ENCODE measurements around the gene TMEM232.

- TF ChIP-seq, protein P1, sequence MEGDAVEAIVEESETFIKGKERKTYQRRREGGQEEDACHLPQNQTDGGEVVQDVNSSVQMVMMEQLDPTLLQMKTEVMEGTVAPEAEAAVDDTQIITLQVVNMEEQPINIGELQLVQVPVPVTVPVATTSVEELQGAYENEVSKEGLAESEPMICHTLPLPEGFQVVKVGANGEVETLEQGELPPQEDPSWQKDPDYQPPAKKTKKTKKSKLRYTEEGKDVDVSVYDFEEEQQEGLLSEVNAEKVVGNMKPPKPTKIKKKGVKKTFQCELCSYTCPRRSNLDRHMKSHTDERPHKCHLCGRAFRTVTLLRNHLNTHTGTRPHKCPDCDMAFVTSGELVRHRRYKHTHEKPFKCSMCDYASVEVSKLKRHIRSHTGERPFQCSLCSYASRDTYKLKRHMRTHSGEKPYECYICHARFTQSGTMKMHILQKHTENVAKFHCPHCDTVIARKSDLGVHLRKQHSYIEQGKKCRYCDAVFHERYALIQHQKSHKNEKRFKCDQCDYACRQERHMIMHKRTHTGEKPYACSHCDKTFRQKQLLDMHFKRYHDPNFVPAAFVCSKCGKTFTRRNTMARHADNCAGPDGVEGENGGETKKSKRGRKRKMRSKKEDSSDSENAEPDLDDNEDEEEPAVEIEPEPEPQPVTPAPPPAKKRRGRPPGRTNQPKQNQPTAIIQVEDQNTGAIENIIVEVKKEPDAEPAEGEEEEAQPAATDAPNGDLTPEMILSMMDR (optimal IDR thresholded peaks at IDR 0.05 in 1 of 3, IDR thresholded peaks at IDR 0.05 in 1 of 3, conservative IDR thresholded peaks at IDR 0.05 in 1 of 3; ENCODE audit: extremely low read depth in 1 of 3, insufficient read depth in 2 of 3, low read length in 3 of 3), result no peak
- TF ChIP-seq EZH2 (IDR thresholded peaks at IDR 0.05; ENCODE audit: low read length), result no peak
These were observed 75.0 kb downstream of the TMEM232 start for GRCh38 chr5:110651507-110651906.

All from keratinocyte (primary cell).